ENCODE results near the gene OPRM1. TPM values are rescaled to one million over a fixed set of nuclear protein-coding genes. Genes with fewer than 3 reads are reported as not detected.

Gene OPRM1
- total RNA-seq, 1 experiment from 2014 or later = not detected

- peaks cover 10 to 17% of the 10 kb centered on the region in 2 experiments; a peak in 3 of 4 replicates for H3K4me1 Mint-ChIP-seq
- no peaks in the 10 kb centered on the region for H3K4me1 ChIP-seq (ENCODE audit: insufficient read depth, low read length)
Observed at GRCh38 chr6:154143753-154144152, 104.7 kb downstream of the OPRM1 start.

More at GRCh38 chr6:154143753-154144152, 104.7 kb downstream of the OPRM1 start:
- no peaks in the 10 kb centered on the region for H3K79me2 ChIP-seq (ENCODE audit: insufficient read depth, low read length)
- no peaks in the 10 kb centered on the region for H4K20me1 ChIP-seq (ENCODE audit: control insufficient read depth, insufficient read depth, insufficient read length)
- H2AK5ac ChIP-seq (ENCODE audit: insufficient read length, low read length) = no peak overlapping the region
- no peaks in the 10 kb centered on the region for H3K9me3 Mint-ChIP-seq
- H4K5ac ChIP-seq (ENCODE audit: insufficient read length, low read depth, low read length) = no peak overlapping the region
- H2BK120ac ChIP-seq (ENCODE audit: low read depth, low read length, poor library complexity, severe bottlenecking) = no peak overlapping the region
- no peak overlapping the region for H3K4me2 ChIP-seq (ENCODE audit: insufficient read depth, insufficient read length, low read length)
- TF ChIP-seq, protein P1, sequence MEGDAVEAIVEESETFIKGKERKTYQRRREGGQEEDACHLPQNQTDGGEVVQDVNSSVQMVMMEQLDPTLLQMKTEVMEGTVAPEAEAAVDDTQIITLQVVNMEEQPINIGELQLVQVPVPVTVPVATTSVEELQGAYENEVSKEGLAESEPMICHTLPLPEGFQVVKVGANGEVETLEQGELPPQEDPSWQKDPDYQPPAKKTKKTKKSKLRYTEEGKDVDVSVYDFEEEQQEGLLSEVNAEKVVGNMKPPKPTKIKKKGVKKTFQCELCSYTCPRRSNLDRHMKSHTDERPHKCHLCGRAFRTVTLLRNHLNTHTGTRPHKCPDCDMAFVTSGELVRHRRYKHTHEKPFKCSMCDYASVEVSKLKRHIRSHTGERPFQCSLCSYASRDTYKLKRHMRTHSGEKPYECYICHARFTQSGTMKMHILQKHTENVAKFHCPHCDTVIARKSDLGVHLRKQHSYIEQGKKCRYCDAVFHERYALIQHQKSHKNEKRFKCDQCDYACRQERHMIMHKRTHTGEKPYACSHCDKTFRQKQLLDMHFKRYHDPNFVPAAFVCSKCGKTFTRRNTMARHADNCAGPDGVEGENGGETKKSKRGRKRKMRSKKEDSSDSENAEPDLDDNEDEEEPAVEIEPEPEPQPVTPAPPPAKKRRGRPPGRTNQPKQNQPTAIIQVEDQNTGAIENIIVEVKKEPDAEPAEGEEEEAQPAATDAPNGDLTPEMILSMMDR (conservative IDR thresholded peaks at IDR 0.05) = no peak
- WGBS (ENCODE audit: extremely low coverage, insufficient read length, low lambda C conversion rate) = no CpG with 5 or more reads among the region's 1 CpG
- no peak overlapping the region for H3K14ac ChIP-seq (ENCODE audit: insufficient read depth, low read length)
- no peaks in the 10 kb centered on the region for H3K23me2 ChIP-seq (ENCODE audit: insufficient read length, low read depth, low read length, poor library complexity, severe bottlenecking)
- H3K9me3 ChIP-seq (ENCODE audit: control insufficient read depth, low read depth, low read length) = no peaks in the 10 kb centered on the region
- no peaks in the 10 kb centered on the region for H3K27me3 ChIP-seq (ENCODE audit: insufficient read depth, low read length)
- H3K79me1 ChIP-seq (ENCODE audit: insufficient read depth, low read depth, low read length, poor library complexity, severe bottlenecking) = no peaks in the 10 kb centered on the region
- no peaks in the 10 kb centered on the region for H3K36me3 Mint-ChIP-seq (ENCODE audit: insufficient read depth in 1 of 3, low read depth in 3 of 3)
- H3K9ac ChIP-seq (ENCODE audit: extremely low read depth, insufficient read length, low read length) = no peak overlapping the region
- no peak overlapping the region for H3T11ph ChIP-seq (ENCODE audit: low read length)
- H2BK5ac ChIP-seq (ENCODE audit: insufficient read length, low read length) = no peak overlapping the region
- no peak overlapping the region for H2BK15ac ChIP-seq (ENCODE audit: low read depth, low read length)
- DNase-seq = no peak
- H3K27ac Mint-ChIP-seq = no peak overlapping the region
- H3K56ac ChIP-seq (ENCODE audit: insufficient read length, low read depth, low read length) = no peak overlapping the region
- H3K4me3 Mint-ChIP-seq = no peak overlapping the region
- no peak overlapping the region for H2BK20ac ChIP-seq (ENCODE audit: low read depth, low read length, poor library complexity, severe bottlenecking)
- H3K23ac ChIP-seq (ENCODE audit: insufficient read length, low read depth, low read length) = no peak overlapping the region
- H3K18ac ChIP-seq (ENCODE audit: insufficient read length, low read depth, low read length) = no peak overlapping the region
- no peak overlapping the region for H4K91ac ChIP-seq (ENCODE audit: insufficient read length, low read depth, low read length)
- no peak overlapping the region for H3K4ac ChIP-seq (ENCODE audit: low read depth, low read length)
- no peak overlapping the region for H3K27ac ChIP-seq (ENCODE audit: insufficient read length, low read depth, low read length)
- no peaks in the 10 kb centered on the region for H3K27me3 Mint-ChIP-seq (ENCODE audit: low read depth)
- H2AFZ ChIP-seq (ENCODE audit: low read length) = no peak overlapping the region
- no peak overlapping the region for H2BK12ac ChIP-seq (ENCODE audit: insufficient read length, low read depth, low read length)
- H4K8ac ChIP-seq (replicated peaks; ENCODE audit: insufficient read length, low read depth, low read length) = no peak overlapping the region

All from H9 (cell line).